NT2/D1 (cell line): ENCODE measurements around the gene TMEM233.

Source experiments
- SUZ12 ChIP-seq: IDR thresholded peaks from 2 replicates; pipeline ENCODE4 v1.6.1; 2011; ENCODE audit not compliant: insufficient read length, insufficient read depth; ENCODE audit errors: extremely low read depth
- YY1 ChIP-seq: IDR thresholded peaks from 2 replicates; pipeline ENCODE4 v1.6.1; 2011; ENCODE audit not compliant: insufficient read length, insufficient read depth

GRCh38 chr12:119666900-119667576, 73.5 kb downstream of the TMEM233 start:
- TF ChIP-seq YY1 (no peak), SUZ12 (no peak)
